HL-60 (cell line): Measurements from ENCODE around the gene CEBPZOS.

ENCODE experiments used
- DNase-seq, 2 experiments: peaks; one replicate each; pipeline ENCODE4 v3.0.0-alpha.2; 2010 to 2020; ENCODE audit warnings: low read depth in 1 of 2, low spot score in 1 of 2
- H3K27ac ChIP-seq: fragments of 250-450 bp; sonication (Bioruptor Pico); replicated peaks from 2 replicates; pipeline ENCODE4 v1.5.1; 2020; ENCODE audit warnings: mild to moderate bottlenecking, moderate library complexity
- H3K27me3 ChIP-seq: fragments of 250-450 bp; sonication (Bioruptor Pico); 2 replicates; pipeline ENCODE4 v1.5.1; 2021; ENCODE audit warnings: mild to moderate bottlenecking, moderate library complexity; ENCODE audit not compliant: insufficient read depth, poor library complexity, severe bottlenecking
- H3K4me3 ChIP-seq: replicated peaks from 2 replicates; pipeline ENCODE4 v1.5.1; 2011; ENCODE audit warnings: mild to moderate bottlenecking, control low read depth, low read length; ENCODE audit not compliant: insufficient read depth
- GABPA ChIP-seq: IDR thresholded peaks from 2 replicates; pipeline ENCODE4 v1.6.1; 2012; ENCODE audit warnings: low read depth
- POLR2AphosphoS5 ChIP-seq: IDR thresholded peaks from 2 replicates; pipeline ENCODE4 v1.6.1; 2012; ENCODE audit warnings: low read depth
- SPI1 ChIP-seq: IDR thresholded peaks from 2 replicates; pipeline ENCODE4 v1.6.1; 2012; ENCODE audit warnings: low read depth, mild to moderate bottlenecking, borderline replicate concordance
- TF ChIP-seq, protein P1 (sequence below): IDR thresholded peaks from 2 replicates; pipeline ENCODE4 v1.6.1; 2012; ENCODE audit warnings: low read depth; ENCODE audit not compliant: insufficient replicate concordance
- TF ChIP-seq, protein P2 (sequence below): IDR thresholded peaks from one replicate; pipeline ENCODE4 v1.5.1; 2011; ENCODE audit warnings: low read length, control low read depth, inconsistent platforms; ENCODE audit not compliant: insufficient read depth

CEBPZOS gene

DNA sequence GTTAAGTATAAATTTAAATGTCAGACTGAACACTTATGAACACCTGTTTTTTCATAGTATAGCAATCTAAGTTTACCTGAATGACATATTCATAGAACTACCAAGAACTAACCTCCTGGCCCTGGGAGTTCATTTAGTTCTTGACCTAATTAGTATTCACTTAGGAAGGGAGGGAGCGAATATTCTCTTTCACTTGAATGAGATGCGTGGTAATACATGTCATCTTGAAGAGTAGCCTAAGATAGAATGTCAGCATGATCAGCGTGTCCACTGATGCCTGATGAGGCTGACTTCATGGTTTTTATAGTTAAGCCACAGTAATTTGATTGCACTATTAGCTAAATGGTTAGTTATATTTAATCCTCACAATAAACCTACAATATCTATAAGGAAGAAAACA, 48.5 kb downstream of the CEBPZOS start:
- no peak for DNase-seq
- Histone ChIP-seq H3K27ac (no peak overlapping the region), H3K27me3 (no peaks in the 10 kb centered on the region), H3K4me3 (no peak overlapping the region)
- TF ChIP-seq GABPA (no peak), SPI1 (no peak), POLR2AphosphoS5 (no peak)
- TF ChIP-seq, protein P1, sequence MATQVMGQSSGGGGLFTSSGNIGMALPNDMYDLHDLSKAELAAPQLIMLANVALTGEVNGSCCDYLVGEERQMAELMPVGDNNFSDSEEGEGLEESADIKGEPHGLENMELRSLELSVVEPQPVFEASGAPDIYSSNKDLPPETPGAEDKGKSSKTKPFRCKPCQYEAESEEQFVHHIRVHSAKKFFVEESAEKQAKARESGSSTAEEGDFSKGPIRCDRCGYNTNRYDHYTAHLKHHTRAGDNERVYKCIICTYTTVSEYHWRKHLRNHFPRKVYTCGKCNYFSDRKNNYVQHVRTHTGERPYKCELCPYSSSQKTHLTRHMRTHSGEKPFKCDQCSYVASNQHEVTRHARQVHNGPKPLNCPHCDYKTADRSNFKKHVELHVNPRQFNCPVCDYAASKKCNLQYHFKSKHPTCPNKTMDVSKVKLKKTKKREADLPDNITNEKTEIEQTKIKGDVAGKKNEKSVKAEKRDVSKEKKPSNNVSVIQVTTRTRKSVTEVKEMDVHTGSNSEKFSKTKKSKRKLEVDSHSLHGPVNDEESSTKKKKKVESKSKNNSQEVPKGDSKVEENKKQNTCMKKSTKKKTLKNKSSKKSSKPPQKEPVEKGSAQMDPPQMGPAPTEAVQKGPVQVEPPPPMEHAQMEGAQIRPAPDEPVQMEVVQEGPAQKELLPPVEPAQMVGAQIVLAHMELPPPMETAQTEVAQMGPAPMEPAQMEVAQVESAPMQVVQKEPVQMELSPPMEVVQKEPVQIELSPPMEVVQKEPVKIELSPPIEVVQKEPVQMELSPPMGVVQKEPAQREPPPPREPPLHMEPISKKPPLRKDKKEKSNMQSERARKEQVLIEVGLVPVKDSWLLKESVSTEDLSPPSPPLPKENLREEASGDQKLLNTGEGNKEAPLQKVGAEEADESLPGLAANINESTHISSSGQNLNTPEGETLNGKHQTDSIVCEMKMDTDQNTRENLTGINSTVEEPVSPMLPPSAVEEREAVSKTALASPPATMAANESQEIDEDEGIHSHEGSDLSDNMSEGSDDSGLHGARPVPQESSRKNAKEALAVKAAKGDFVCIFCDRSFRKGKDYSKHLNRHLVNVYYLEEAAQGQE = no peak
- TF ChIP-seq, protein P2, sequence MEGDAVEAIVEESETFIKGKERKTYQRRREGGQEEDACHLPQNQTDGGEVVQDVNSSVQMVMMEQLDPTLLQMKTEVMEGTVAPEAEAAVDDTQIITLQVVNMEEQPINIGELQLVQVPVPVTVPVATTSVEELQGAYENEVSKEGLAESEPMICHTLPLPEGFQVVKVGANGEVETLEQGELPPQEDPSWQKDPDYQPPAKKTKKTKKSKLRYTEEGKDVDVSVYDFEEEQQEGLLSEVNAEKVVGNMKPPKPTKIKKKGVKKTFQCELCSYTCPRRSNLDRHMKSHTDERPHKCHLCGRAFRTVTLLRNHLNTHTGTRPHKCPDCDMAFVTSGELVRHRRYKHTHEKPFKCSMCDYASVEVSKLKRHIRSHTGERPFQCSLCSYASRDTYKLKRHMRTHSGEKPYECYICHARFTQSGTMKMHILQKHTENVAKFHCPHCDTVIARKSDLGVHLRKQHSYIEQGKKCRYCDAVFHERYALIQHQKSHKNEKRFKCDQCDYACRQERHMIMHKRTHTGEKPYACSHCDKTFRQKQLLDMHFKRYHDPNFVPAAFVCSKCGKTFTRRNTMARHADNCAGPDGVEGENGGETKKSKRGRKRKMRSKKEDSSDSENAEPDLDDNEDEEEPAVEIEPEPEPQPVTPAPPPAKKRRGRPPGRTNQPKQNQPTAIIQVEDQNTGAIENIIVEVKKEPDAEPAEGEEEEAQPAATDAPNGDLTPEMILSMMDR = no peak

DNA sequence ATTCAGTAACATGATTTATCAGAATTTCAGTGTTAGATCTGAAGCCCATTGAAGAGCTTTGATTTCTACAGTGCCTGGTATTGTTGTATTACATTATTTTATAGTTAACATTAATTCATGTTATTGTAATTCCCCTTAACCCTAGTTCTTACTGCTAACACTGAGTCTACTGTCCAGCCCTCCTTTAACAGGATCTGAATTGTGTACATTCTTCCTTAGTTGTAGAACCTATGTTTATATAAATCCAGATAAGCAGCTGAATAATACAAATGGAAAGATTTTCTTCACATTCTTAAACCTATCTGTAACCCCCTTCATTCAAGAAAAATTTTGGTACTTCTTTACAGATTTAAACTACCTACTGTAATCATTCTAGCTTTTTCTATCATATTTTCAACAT, 49.9 kb downstream of the CEBPZOS start:
- no peaks in the 10 kb centered on the region for H3K27me3 ChIP-seq
- H3K27ac ChIP-seq = no peak overlapping the region
- H3K4me3 ChIP-seq = no peak overlapping the region
- no peak for DNase-seq
- TF ChIP-seq, protein P2 = no peak
- TF ChIP-seq, protein P1 = no peak
- TF ChIP-seq POLR2AphosphoS5 (no peak), GABPA (no peak), SPI1 (no peak)

DNA sequence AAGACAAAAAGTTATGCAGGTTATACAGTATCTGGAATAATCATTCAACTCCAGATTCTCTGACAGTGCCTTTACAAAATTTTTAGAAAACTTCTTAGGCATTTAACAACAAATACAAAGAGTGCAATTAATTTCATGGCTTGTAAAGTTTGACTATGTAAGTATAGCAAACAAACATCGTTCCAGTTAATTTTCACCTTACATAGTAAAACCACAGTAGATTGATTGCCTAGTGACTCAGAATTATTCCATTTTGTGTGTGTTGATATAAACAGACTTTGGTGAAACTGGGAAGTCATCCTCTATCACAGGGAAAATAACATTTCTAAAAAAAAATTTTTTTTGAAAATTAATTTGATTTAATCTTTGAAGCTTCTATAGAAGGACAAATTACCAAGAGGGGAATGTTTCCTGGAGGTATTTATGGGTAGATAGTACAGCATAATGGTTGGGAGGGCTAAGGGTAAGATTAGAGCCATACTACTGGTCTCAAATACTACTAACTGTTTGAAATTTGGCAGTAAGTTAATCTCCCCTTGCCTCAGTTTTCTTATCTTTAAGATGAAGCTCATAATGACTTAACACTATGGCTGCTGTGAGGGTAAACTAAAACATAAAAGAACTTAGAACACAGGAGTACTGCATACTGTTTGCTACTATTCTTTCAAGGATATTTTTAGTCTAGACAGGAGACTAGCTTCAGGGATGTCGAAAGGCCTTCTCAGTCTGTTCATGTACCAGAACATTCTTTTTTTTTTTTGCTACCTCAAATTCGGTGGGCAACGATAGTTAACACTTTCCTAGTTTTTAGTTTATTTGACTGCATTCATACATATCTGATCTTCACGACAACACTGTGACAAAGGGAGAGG, 54.8 kb downstream of the CEBPZOS start:
- Histone ChIP-seq H3K27me3 (no peaks in the 10 kb centered on the region), H3K4me3 (no peak overlapping the region), H3K27ac (no peak overlapping the region)
- DNase-seq = no peak
- TF ChIP-seq GABPA (no peak), SPI1 (no peak), POLR2AphosphoS5 (no peak)
- TF ChIP-seq, protein P2 = no peak
- TF ChIP-seq, protein P1 = no peak
